ENCODE data around the gene MELK.

MELK gene

GRCh38 chr9:36623280-36623679, 50.6 kb downstream of the MELK start:
- Histone ChIP-seq H3K36me3 (ENCODE audit: control insufficient read depth in 2 of 2, insufficient read depth in 2 of 2, low read length in 2 of 2) (no peaks in the 10 kb centered on the region), H3K27me3 (ENCODE audit: control insufficient read depth in 1 of 2, insufficient read depth in 2 of 2, low read length in 2 of 2) (no peaks in the 10 kb centered on the region), H3K4me1 (ENCODE audit: control insufficient read depth, insufficient read depth, low read length) (no peaks in the 10 kb centered on the region), H3K27ac (ENCODE audit: low read length) (no peak overlapping the region), H3K4me3 (ENCODE audit: low read length in 2 of 2) (no peak overlapping the region), H3K9ac (ENCODE audit: low read length in 2 of 2) (no peak overlapping the region), H3K9me3 (ENCODE audit: control insufficient read depth in 2 of 2, low read length in 2 of 2) (peaks cover 0 to 1% of the 10 kb centered on the region in 2 donors)

DNA sequence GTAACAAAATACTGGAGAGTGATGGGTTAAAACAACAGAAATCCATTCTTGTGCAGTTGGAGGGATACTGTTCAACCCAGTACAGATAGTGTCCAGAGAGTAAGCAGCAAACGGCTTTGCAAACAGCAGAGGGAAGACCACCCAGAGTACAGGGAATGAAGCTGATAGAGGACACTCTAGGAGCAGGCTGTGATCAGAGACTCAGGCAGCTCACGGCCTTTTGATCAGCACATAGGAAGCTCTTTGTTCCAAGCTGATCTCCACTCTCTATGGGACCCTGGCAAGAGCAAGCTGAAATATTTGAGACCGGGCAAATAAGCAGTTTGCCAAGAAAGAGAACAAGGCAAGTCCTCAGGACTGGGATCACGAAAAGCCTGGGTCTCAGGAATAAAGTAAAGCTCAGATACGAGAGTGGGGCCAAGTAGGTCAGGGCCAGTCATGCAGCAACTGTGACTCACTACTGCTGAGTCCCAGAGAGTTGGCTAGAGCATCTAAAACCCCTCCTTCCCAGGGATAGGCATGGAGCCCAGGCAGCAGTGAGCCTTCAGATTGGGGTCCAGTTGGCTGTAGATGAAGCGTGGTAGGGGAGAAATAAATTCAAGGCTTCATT, 52.4 kb downstream of the MELK start:
- H3K9ac ChIP-seq (ENCODE audit: low read length in 2 of 2) = no peak overlapping the region
- H3K4me1 ChIP-seq (ENCODE audit: control insufficient read depth, insufficient read depth, low read length) = no peaks in the 10 kb centered on the region
- no peaks in the 10 kb centered on the region for H3K27me3 ChIP-seq (ENCODE audit: control insufficient read depth in 1 of 2, insufficient read depth in 2 of 2, low read length in 2 of 2)
- H3K36me3 ChIP-seq (ENCODE audit: control insufficient read depth in 2 of 2, insufficient read depth in 2 of 2, low read length in 2 of 2) = no peaks in the 10 kb centered on the region
- H3K9me3 ChIP-seq (ENCODE audit: control insufficient read depth in 2 of 2, low read length in 2 of 2) = peaks cover 0 to 1% of the 10 kb centered on the region in 2 donors
- no peak overlapping the region for H3K4me3 ChIP-seq (ENCODE audit: low read length in 2 of 2)
- no peak overlapping the region for H3K27ac ChIP-seq (ENCODE audit: low read length)

DNA sequence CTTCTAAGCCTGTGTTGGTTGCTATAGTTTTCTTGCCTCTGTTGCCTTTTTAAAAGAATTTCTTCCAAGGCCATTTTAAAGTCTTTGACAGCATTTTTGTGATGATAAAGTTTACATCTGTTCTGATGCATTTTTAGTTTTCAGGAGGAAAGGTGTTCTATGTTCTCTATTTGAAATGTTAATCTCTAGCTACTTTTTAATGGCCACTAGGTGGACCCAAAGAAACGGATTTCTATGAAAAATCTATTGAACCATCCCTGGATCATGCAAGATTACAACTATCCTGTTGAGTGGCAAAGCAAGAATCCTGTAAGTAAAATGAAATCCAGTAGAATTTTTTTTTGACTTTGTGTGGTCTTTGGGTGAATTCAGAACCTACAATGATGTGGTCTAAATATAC, 60.2 kb downstream of the MELK start:
- Histone ChIP-seq H3K27ac (ENCODE audit: low read length) (no peak overlapping the region), H3K4me1 (ENCODE audit: control insufficient read depth, insufficient read depth, low read length) (no peaks in the 10 kb centered on the region)

GRCh38 chr9:36637491-36638270, 65.0 kb downstream of the MELK start:
- Histone ChIP-seq H3K9me3 (ENCODE audit: control insufficient read depth in 2 of 2, low read length in 2 of 2) (no peaks in the 10 kb centered on the region), H3K27ac (ENCODE audit: low read length) (no peak overlapping the region), H3K4me3 (ENCODE audit: low read length in 2 of 2) (no peak overlapping the region), H3K4me1 (ENCODE audit: control insufficient read depth, insufficient read depth, low read length) (no peaks in the 10 kb centered on the region), H3K27me3 (ENCODE audit: control insufficient read depth in 1 of 2, insufficient read depth in 2 of 2, low read length in 2 of 2) (no peaks in the 10 kb centered on the region), H3K9ac (ENCODE audit: low read length in 2 of 2) (no peak overlapping the region), H3K36me3 (ENCODE audit: control insufficient read depth in 2 of 2, insufficient read depth in 2 of 2, low read length in 2 of 2) (no peaks in the 10 kb centered on the region)

More for the DNA sequence above, 60.2 kb downstream of the MELK start:
- Histone ChIP-seq H3K36me3 (ENCODE audit: control insufficient read depth in 2 of 2, insufficient read depth in 2 of 2, low read length in 2 of 2) (no peaks in the 10 kb centered on the region), H3K4me3 (ENCODE audit: low read length in 2 of 2) (no peak overlapping the region), H3K9me3 (ENCODE audit: control insufficient read depth in 2 of 2, low read length in 2 of 2) (no peaks in the 10 kb centered on the region), H3K27me3 (ENCODE audit: control insufficient read depth in 1 of 2, insufficient read depth in 2 of 2, low read length in 2 of 2) (no peaks in the 10 kb centered on the region), H3K9ac (ENCODE audit: low read length in 2 of 2) (no peak overlapping the region)

DNA sequence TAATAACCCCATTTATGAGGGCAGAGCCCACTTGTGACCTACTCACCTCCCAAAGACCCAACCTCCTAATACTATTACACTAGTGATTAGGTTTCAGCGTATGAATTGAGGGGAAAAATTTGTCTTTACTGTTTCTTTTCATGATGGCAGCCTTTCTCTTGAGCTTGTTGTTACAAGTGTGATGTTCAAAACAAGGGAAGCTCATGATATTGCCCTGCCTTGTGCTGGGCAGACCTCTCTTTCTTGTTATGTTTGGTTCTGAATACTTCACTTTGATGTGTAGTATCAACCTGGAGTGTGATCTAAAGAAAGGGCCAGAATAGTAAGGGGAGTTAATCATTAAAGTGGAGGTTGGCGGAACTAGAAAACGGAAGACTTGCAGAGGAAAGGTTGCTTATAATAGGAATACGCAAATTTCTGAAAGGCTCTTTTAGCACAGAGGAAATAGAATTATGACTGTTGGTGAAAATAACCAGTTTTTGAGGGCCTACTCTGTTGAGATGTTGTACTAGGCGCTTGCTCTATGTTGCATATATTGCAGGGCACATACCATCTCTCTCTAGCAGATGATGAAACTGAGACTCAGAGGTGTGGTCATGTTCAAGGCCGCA, 68.2 kb downstream of the MELK start:
- Histone ChIP-seq H3K9me3 (ENCODE audit: control insufficient read depth in 2 of 2, low read length in 2 of 2) (no peaks in the 10 kb centered on the region), H3K4me1 (ENCODE audit: control insufficient read depth, insufficient read depth, low read length) (no peaks in the 10 kb centered on the region), H3K27ac (ENCODE audit: low read length) (no peak overlapping the region), H3K4me3 (ENCODE audit: low read length in 2 of 2) (no peak overlapping the region), H3K27me3 (ENCODE audit: control insufficient read depth in 1 of 2, insufficient read depth in 2 of 2, low read length in 2 of 2) (no peaks in the 10 kb centered on the region), H3K36me3 (ENCODE audit: control insufficient read depth in 2 of 2, insufficient read depth in 2 of 2, low read length in 2 of 2) (no peaks in the 10 kb centered on the region), H3K9ac (ENCODE audit: low read length in 2 of 2) (no peak overlapping the region)

DNA sequence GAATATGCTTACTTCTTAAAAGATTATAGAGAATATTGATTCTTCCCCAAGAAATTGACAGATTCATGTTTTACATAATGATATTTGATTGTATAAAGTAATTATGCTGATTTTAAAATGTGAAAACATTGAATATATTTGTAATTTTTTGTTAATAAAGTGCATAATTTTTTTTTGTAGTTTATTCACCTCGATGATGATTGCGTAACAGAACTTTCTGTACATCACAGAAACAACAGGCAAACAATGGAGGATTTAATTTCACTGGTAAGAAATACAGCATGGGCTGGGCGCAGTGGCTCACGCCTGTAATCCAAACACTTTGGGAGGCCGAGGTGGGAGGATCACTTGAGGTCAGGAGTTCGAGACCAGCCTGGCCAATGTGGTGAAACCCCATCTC, 70.1 kb downstream of the MELK start:
- no peaks in the 10 kb centered on the region for H3K27me3 ChIP-seq (ENCODE audit: control insufficient read depth in 1 of 2, insufficient read depth in 2 of 2, low read length in 2 of 2)
- no peaks in the 10 kb centered on the region for H3K4me1 ChIP-seq (ENCODE audit: control insufficient read depth, insufficient read depth, low read length)
- no peaks in the 10 kb centered on the region for H3K36me3 ChIP-seq (ENCODE audit: control insufficient read depth in 2 of 2, insufficient read depth in 2 of 2, low read length in 2 of 2)
- no peaks in the 10 kb centered on the region for H3K9me3 ChIP-seq (ENCODE audit: control insufficient read depth in 2 of 2, low read length in 2 of 2)
- H3K4me3 ChIP-seq (ENCODE audit: low read length in 2 of 2) = no peak overlapping the region
- no peak overlapping the region for H3K9ac ChIP-seq (ENCODE audit: low read length in 2 of 2)
- no peak overlapping the region for H3K27ac ChIP-seq (ENCODE audit: low read length)

DNA sequence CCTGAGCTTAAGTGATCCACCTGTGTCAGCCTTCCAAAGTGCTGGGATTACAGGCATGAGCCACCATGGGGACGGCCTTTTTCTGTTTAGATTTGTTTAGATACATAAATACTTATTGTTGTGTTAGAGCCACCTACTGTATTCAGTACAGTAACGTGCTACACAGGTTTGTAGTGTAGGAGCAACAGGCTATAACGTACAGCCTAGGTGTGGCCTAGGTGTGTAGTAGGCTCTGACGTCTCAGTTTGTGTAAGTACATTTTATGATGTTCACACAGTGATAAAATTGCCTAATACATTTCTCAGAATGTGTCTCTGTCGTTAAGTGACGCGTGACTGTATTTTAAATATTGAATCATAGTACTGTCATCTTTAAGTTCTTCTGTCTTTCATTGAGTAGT, 84.1 kb downstream of the MELK start:
- H3K9ac ChIP-seq (ENCODE audit: low read length in 2 of 2) = no peak overlapping the region
- no peak overlapping the region for H3K4me3 ChIP-seq (ENCODE audit: low read length in 2 of 2)
- H3K4me1 ChIP-seq (ENCODE audit: control insufficient read depth, insufficient read depth, low read length) = no peaks in the 10 kb centered on the region
- H3K36me3 ChIP-seq (ENCODE audit: control insufficient read depth in 2 of 2, insufficient read depth in 2 of 2, low read length in 2 of 2) = no peaks in the 10 kb centered on the region
- no peaks in the 10 kb centered on the region for H3K9me3 ChIP-seq (ENCODE audit: control insufficient read depth in 2 of 2, low read length in 2 of 2)
- H3K27me3 ChIP-seq (ENCODE audit: control insufficient read depth in 1 of 2, insufficient read depth in 2 of 2, low read length in 2 of 2) = no peaks in the 10 kb centered on the region
- H3K27ac ChIP-seq (ENCODE audit: low read length) = no peak overlapping the region

- H3K9me3 ChIP-seq (ENCODE audit: control insufficient read depth in 2 of 2, low read length in 2 of 2) = no peaks in the 10 kb centered on the region
- no peak overlapping the region for H3K4me3 ChIP-seq (ENCODE audit: low read length in 2 of 2)
- no peak overlapping the region for H3K27ac ChIP-seq (ENCODE audit: low read length)
- H3K27me3 ChIP-seq (ENCODE audit: control insufficient read depth in 1 of 2, insufficient read depth in 2 of 2, low read length in 2 of 2) = no peaks in the 10 kb centered on the region
- H3K4me1 ChIP-seq (ENCODE audit: control insufficient read depth, insufficient read depth, low read length) = no peaks in the 10 kb centered on the region
- H3K36me3 ChIP-seq (ENCODE audit: control insufficient read depth in 2 of 2, insufficient read depth in 2 of 2, low read length in 2 of 2) = no peaks in the 10 kb centered on the region
- no peak overlapping the region for H3K9ac ChIP-seq (ENCODE audit: low read length in 2 of 2)
Observed at GRCh38 chr9:36659500-36659899, 86.8 kb downstream of the MELK start.

DNA sequence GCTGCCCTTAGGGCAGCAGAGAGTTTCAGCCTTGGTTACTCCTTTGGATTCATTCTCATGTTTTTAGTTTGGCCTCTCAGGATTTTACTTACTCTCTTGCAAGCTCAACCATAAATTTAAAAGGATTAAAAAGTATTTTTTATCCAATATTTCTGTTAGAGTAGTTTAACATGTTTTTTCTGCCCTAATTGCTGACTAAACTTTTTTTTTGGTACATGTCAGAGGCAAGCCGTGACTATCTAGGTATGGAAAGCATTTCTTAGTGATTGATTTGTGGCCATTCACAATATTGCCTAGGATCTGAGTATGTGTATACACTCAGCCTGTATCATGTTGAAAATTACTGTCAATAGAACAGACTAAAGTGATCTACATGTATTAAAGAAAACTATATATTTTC, 92.1 kb downstream of the MELK start:
- H3K36me3 ChIP-seq (ENCODE audit: control insufficient read depth in 2 of 2, insufficient read depth in 2 of 2, low read length in 2 of 2) = no peaks in the 10 kb centered on the region

DNA sequence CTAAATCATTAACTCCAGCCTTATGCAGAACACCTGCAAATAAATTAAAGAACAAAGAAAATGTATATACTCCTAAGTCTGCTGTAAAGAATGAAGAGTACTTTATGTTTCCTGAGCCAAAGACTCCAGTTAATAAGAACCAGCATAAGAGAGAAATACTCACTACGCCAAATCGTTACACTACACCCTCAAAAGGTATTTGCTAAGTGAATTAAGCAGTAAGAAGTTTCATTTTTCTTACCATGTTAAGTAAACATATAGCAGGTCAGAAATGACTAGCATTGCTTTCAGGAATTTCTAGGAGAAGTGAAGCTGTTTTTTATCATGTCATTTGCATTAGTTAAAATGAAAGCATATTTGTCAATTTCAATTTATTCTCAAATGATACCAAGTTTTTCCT, 92.7 kb downstream of the MELK start:
- no peaks in the 10 kb centered on the region for H3K36me3 ChIP-seq (ENCODE audit: control insufficient read depth in 2 of 2, insufficient read depth in 2 of 2, low read length in 2 of 2)
- H3K4me1 ChIP-seq (ENCODE audit: control insufficient read depth, insufficient read depth, low read length) = no peaks in the 10 kb centered on the region
- no peak overlapping the region for H3K27ac ChIP-seq (ENCODE audit: low read length)
- H3K27me3 ChIP-seq (ENCODE audit: control insufficient read depth in 1 of 2, insufficient read depth in 2 of 2, low read length in 2 of 2) = no peaks in the 10 kb centered on the region
- no peak overlapping the region for H3K4me3 ChIP-seq (ENCODE audit: low read length in 2 of 2)
- H3K9me3 ChIP-seq (ENCODE audit: control insufficient read depth in 2 of 2, low read length in 2 of 2) = no peaks in the 10 kb centered on the region
- no peak overlapping the region for H3K9ac ChIP-seq (ENCODE audit: low read length in 2 of 2)

More for the DNA sequence above, 92.1 kb downstream of the MELK start:
- no peaks in the 10 kb centered on the region for H3K4me1 ChIP-seq (ENCODE audit: control insufficient read depth, insufficient read depth, low read length)
- no peaks in the 10 kb centered on the region for H3K9me3 ChIP-seq (ENCODE audit: control insufficient read depth in 2 of 2, low read length in 2 of 2)
- H3K27ac ChIP-seq (ENCODE audit: low read length) = no peak overlapping the region
- no peak overlapping the region for H3K4me3 ChIP-seq (ENCODE audit: low read length in 2 of 2)
- H3K27me3 ChIP-seq (ENCODE audit: control insufficient read depth in 1 of 2, insufficient read depth in 2 of 2, low read length in 2 of 2) = no peaks in the 10 kb centered on the region
- no peak overlapping the region for H3K9ac ChIP-seq (ENCODE audit: low read length in 2 of 2)

DNA sequence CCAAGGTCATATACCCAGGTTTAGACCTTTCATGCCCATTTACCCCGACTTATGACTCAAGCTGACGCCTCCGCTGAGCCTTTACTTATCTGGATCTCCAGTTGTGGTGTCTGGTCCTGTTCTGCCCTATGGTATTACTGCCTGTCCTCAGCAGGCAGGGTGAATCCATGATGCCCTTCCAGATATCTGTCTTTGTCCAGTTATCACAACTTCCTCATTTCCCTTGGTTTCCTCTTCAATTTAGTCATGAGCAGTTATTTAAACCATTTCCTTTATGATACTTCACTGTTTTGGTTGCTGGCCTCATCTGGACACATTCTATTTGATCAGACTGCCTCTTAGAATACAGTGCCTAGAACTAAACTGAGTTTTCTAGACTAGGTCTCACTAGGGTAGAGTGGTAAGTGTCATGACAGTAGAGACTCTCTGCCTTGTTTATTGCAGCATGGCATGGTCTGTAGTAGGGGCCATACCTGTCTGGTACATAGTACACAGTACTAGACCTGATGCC, 93.3 kb downstream of the MELK start:
- H3K27me3 ChIP-seq (ENCODE audit: control insufficient read depth in 1 of 2, insufficient read depth in 2 of 2, low read length in 2 of 2) = no peaks in the 10 kb centered on the region
- no peak overlapping the region for H3K27ac ChIP-seq (ENCODE audit: low read length)
- H3K36me3 ChIP-seq (ENCODE audit: control insufficient read depth in 2 of 2, insufficient read depth in 2 of 2, low read length in 2 of 2) = no peaks in the 10 kb centered on the region
- H3K4me1 ChIP-seq (ENCODE audit: control insufficient read depth, insufficient read depth, low read length) = no peaks in the 10 kb centered on the region
- no peaks in the 10 kb centered on the region for H3K9me3 ChIP-seq (ENCODE audit: control insufficient read depth in 2 of 2, low read length in 2 of 2)
- H3K9ac ChIP-seq (ENCODE audit: low read length in 2 of 2) = no peak overlapping the region
- no peak overlapping the region for H3K4me3 ChIP-seq (ENCODE audit: low read length in 2 of 2)

Measured in stomach smooth muscle (tissue), 2 donors.